Breast epithelium (tissue), 4 donors: ENCODE results near the gene MAP4K4. TPM values are rescaled to one million over a fixed set of nuclear protein-coding genes. Genes with fewer than 3 reads are reported as not detected.

Source experiments
- DNase-seq, 2 donors: peaks; one replicate each; pipeline ENCODE4 v3.0.0-alpha.2; 2019; ENCODE audit warnings: low spot score in 2 of 2
- H3K27ac ChIP-seq, 2 donors: fragments of 200-600 bp; sonication (generic) in 1 of 2; one replicate each; pipeline ENCODE4 v1.5.1; 2016 to 2019; ENCODE audit warnings: mild to moderate bottlenecking in 1 of 2
- H3K27me3 ChIP-seq, 2 donors: fragments of 200-600 bp; sonication (generic) in 1 of 2; one replicate each; pipeline versions ENCODE4 v1.5.1 to v1.6.0; 2017 to 2019; ENCODE audit warnings: control low read depth in 1 of 2, mild to moderate bottlenecking in 1 of 2
- H3K36me3 ChIP-seq: fragments of 200-600 bp; one replicate; pipeline ENCODE4 v1.5.1; 2019
- H3K4me1 ChIP-seq, 2 donors: fragments of 200-600 bp; sonication (generic); one replicate each; pipeline ENCODE4 v1.5.1; 2016 to 2019; ENCODE audit warnings: control low read depth in 1 of 2
- H3K4me3 ChIP-seq, 3 donors: fragments of 200-600 bp; sonication (generic); 1 replicate in 2 of 3; 2 replicates in 1 of 3; pipeline ENCODE4 v1.5.1; 2016 to 2019; ENCODE audit warnings: mild to moderate bottlenecking in 3 of 3, moderate library complexity in 2 of 3
- H3K9me3 ChIP-seq, 2 donors: fragments of 200-600 bp; sonication (generic) in 1 of 2; one replicate each; pipeline ENCODE4 v1.5.1; 2016 to 2019; ENCODE audit warnings: control low read depth in 1 of 2
- POLR2A ChIP-seq: fragments of 450-650 bp; IDR thresholded peaks from one replicate; pipeline ENCODE4 v1.6.1; 2016; ENCODE audit warnings: antibody characterized with exemption, mild to moderate bottlenecking, moderate library complexity
- POLR2AphosphoS5 ChIP-seq, 3 donors: sonication (generic); formaldehyde crosslinking; IDR thresholded peaks; one replicate each; pipeline ENCODE4 v1.6.1; 2017; ENCODE audit warnings: antibody characterized with exemption in 3 of 3
- intact Hi-C: fragments of 100-400 bp; cut with DNase I; formaldehyde crosslinking; loops from one replicate; pipeline ENCODE4 v1.15.1; 2023; ENCODE audit warnings: low total_unique reads
- total RNA-seq, 3 donors: library from RNA; depleted of rRNA; stranded (reverse); fragments of >200 nt; gene quantifications; one replicate each; pipeline ENCODE4 v1.1.0, GENCODE V29; 2016
- TF ChIP-seq, protein P1 (sequence below), 3 donors: fragments of 450-650 bp; IDR thresholded peaks; one replicate each; pipeline ENCODE4 v1.5.1; 2016 to 2017; ENCODE audit warnings: antibody characterized with exemption in 3 of 3, mild to moderate bottlenecking in 3 of 3, moderate library complexity in 3 of 3

MAP4K4 gene
- total RNA-seq, 3 donors from 2014 or later, result 62.1 to 89.1 (median 74.7) TPM

DNA sequence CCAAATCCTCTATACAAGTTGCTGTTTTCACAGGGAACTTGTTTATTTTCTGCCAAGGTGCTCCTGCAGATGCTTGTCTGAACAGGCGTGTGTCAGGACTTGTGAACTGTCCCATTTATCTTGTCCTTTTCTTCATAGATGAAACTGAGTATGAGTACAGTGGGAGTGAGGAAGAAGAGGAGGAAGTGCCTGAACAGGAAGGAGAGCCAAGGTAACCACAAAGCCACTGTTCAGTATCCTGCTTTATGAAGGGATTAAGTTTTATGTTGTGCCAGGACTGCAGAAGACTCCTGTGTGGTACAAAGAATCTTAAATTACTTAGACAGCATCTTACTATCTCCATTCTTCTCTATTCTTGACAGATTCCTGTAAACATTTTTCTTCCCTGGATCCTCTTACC lies 145.0 kb downstream of the MAP4K4 start:
- peak overlapping the region; percentile 41 to 43 for H3K27ac ChIP-seq
- TF ChIP-seq, protein P1, sequence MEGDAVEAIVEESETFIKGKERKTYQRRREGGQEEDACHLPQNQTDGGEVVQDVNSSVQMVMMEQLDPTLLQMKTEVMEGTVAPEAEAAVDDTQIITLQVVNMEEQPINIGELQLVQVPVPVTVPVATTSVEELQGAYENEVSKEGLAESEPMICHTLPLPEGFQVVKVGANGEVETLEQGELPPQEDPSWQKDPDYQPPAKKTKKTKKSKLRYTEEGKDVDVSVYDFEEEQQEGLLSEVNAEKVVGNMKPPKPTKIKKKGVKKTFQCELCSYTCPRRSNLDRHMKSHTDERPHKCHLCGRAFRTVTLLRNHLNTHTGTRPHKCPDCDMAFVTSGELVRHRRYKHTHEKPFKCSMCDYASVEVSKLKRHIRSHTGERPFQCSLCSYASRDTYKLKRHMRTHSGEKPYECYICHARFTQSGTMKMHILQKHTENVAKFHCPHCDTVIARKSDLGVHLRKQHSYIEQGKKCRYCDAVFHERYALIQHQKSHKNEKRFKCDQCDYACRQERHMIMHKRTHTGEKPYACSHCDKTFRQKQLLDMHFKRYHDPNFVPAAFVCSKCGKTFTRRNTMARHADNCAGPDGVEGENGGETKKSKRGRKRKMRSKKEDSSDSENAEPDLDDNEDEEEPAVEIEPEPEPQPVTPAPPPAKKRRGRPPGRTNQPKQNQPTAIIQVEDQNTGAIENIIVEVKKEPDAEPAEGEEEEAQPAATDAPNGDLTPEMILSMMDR (IDR thresholded peaks at IDR 0.05), result no peak
- TF ChIP-seq POLR2A (no peak), POLR2AphosphoS5 (IDR thresholded peaks at IDR 0.05) (no peak)
- no peak for DNase-seq
- H3K36me3 ChIP-seq, result no peaks in the 10 kb centered on the region
- H3K27me3 ChIP-seq, result no peaks in the 10 kb centered on the region
- H3K4me1 ChIP-seq, result peaks cover 0 to 23% of the 10 kb centered on the region in 2 donors
- no peak overlapping the region for H3K4me3 ChIP-seq
- intact Hi-C loops, result no loop called here
- H3K9me3 ChIP-seq, result no peaks in the 10 kb centered on the region

DNA sequence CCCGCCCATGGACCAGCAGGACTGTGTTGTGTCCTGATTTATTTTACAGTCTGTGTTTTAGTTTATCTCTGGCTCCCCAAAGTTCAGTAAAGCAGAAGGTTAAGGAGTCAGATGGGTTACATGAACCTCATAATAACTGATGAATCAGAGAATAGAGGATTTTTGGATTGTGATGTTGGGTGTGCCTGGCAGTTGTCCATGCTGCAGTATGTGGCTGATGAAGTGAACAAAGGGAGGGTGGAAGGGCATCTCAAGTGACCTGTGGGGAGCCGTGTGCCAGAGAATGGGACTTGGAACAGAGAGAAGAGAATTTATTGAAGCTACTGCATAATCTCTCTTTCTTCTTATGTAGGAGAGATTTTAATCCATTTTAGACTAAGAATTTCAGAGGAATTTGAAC lies 145.5 kb downstream of the MAP4K4 start:
- no peak for TF ChIP-seq POLR2AphosphoS5 (IDR thresholded peaks at IDR 0.05)
- TF ChIP-seq, protein P1 (IDR thresholded peaks at IDR 0.05), result no peak
- no peak for TF ChIP-seq POLR2A
- Histone ChIP-seq H3K27me3 (no peaks in the 10 kb centered on the region), H3K36me3 (no peaks in the 10 kb centered on the region), H3K4me3 (no peak overlapping the region), H3K4me1 (peaks cover 0 to 23% of the 10 kb centered on the region in 2 donors), H3K27ac (peak overlapping the region; percentile 41 to 43), H3K9me3 (no peaks in the 10 kb centered on the region)
- no peak for DNase-seq
- intact Hi-C loops, result no loop called here

DNA sequence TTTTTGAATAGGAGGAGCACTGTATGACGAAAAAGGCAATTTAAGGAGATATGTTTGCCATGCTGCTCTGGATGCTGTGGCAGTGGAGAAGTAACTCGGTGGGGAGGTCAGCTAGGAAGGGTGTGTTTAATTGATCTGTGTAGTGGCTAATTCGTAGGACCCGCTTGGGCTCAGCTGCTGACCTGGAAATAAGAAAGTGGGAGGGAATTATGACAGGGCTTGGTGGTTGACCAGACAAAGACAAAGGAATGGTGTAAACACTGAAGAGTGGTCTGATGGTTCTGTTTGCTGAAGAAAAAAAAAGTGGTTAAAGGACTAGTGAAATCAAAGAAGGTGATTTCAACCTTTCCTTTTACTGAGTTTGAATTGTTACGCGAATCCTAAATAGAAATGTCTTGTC lies 146.0 kb downstream of the MAP4K4 start:
- no peak for TF ChIP-seq POLR2A
- TF ChIP-seq, protein P1 (IDR thresholded peaks at IDR 0.05), result no peak
- no peak for TF ChIP-seq POLR2AphosphoS5 (IDR thresholded peaks at IDR 0.05)
- intact Hi-C loops, result no loop called here
- H3K4me3 ChIP-seq, result no peak overlapping the region
- no peaks in the 10 kb centered on the region for H3K27me3 ChIP-seq
- peak overlapping the region; percentile 41 to 43 for H3K27ac ChIP-seq
- no peaks in the 10 kb centered on the region for H3K9me3 ChIP-seq
- H3K36me3 ChIP-seq, result no peaks in the 10 kb centered on the region
- H3K4me1 ChIP-seq, result peaks cover 0 to 23% of the 10 kb centered on the region in 2 donors
- no peak for DNase-seq

DNA sequence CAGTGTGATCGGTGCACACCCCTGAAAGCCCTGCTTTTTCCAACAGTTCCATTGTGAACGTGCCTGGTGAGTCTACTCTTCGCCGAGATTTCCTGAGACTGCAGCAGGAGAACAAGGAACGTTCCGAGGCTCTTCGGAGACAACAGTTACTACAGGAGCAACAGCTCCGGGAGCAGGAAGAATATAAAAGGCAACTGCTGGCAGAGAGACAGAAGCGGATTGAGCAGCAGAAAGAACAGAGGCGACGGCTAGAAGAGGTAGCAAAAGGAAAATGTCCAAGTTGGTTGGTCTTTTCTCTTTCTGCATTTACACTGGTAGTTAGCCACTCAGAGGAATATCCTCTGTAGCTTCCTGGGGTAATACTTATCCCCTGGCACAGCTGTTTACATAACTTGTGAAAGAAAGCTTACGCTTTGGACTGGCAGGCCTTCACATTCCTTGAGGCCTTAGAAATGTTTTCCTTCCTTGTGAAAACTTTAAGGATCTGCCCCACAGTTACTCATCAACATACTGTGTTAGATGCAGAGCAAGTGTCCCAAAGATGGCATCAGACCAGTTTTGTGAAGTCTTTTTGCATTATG lies 146.6 kb downstream of the MAP4K4 start:
- no peak for DNase-seq
- Histone ChIP-seq H3K4me3 (no peak overlapping the region), H3K4me1 (peaks cover 0 to 23% of the 10 kb centered on the region in 2 donors), H3K36me3 (no peaks in the 10 kb centered on the region), H3K9me3 (no peaks in the 10 kb centered on the region), H3K27ac (peak overlapping the region; percentile 30 to 41), H3K27me3 (no peaks in the 10 kb centered on the region)
- TF ChIP-seq, protein P1 (IDR thresholded peaks at IDR 0.05), result no peak
- TF ChIP-seq POLR2AphosphoS5 (IDR thresholded peaks at IDR 0.05) (no peak), POLR2A (no peak)
- intact Hi-C loops, result no loop called here

DNA sequence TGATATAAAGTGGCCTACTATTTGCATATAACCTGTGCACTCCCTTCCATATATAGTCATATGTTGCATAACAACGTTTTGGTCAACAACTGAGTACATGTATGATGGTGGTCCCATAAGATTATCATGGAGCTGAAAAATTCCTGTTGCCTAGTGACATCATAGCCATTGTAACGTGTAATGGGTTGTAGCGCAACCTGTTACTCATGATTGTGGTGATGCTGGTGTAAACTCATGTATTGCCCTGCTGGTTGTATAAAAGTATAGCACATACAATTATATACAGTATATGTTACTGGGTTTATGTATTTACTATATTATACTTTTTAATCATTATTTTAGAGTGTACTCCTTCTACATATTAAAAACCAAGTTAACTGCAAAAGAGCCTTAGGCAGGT lies 149.5 kb downstream of the MAP4K4 start:
- no peaks in the 10 kb centered on the region for H3K27me3 ChIP-seq
- no peaks in the 10 kb centered on the region for H3K9me3 ChIP-seq
- intact Hi-C loops, result no loop called here
- TF ChIP-seq POLR2AphosphoS5 (IDR thresholded peaks at IDR 0.05) (no peak), POLR2A (no peak)
- TF ChIP-seq, protein P1 (IDR thresholded peaks at IDR 0.05), result no peak
- no peak overlapping the region for H3K27ac ChIP-seq
- no peak for DNase-seq
- no peak overlapping the region for H3K4me3 ChIP-seq
- no peaks in the 10 kb centered on the region for H3K36me3 ChIP-seq
- H3K4me1 ChIP-seq, result peaks cover 0 to 23% of the 10 kb centered on the region in 2 donors
